ENCODE data around the gene SCEL.
"Not testable (repeated sequence)": the region's sequence is repeated elsewhere in the genome, so short reads cannot be mapped to it uniquely, and the experiment has no call there.

Gene SCEL

GRCh38 chr13:77558016-77558415, 22.5 kb downstream of the SCEL start:
- DNase-seq (ENCODE audit: low read depth): no peak

- no peak for DNase-seq (ENCODE audit: low read depth)
These were observed 27.6 kb downstream of the SCEL start for GRCh38 chr13:77563111-77563510.

- no peak for DNase-seq (ENCODE audit: low read depth)
These were observed 30.1 kb downstream of the SCEL start for GRCh38 chr13:77565635-77566034.

- DNase-seq (ENCODE audit: low read depth): no peak
These were observed 36.5 kb downstream of the SCEL start for GRCh38 chr13:77571956-77572355.

GRCh38 chr13:77574096-77574495, 38.6 kb downstream of the SCEL start:
- no peak for DNase-seq (ENCODE audit: low read depth)

- no peak for DNase-seq (ENCODE audit: low read depth)
These were observed 44.5 kb downstream of the SCEL start for GRCh38 chr13:77579959-77580358.

- no peak for DNase-seq (ENCODE audit: low read depth)
These were observed 45.2 kb downstream of the SCEL start for GRCh38 chr13:77580748-77581147.

- no peak for DNase-seq (ENCODE audit: low read depth)
These were observed 48.1 kb downstream of the SCEL start for GRCh38 chr13:77583581-77583980.

GRCh38 chr13:77584106-77584505, 48.6 kb downstream of the SCEL start:
- no peak for DNase-seq (ENCODE audit: low read depth)

GRCh38 chr13:77595166-77595810, 59.8 kb downstream of the SCEL start:
- DNase-seq (ENCODE audit: low read depth): no peak

GRCh38 chr13:77596777-77597176, 61.3 kb downstream of the SCEL start:
- no peak for DNase-seq (ENCODE audit: low read depth)

- DNase-seq (ENCODE audit: low read depth): no peak
These were observed 63.8 kb downstream of the SCEL start for GRCh38 chr13:77599351-77599750.

- DNase-seq (ENCODE audit: low read depth): no peak
These were observed 65.2 kb downstream of the SCEL start for GRCh38 chr13:77600701-77601100.

GRCh38 chr13:77611068-77611467, 75.6 kb downstream of the SCEL start:
- DNase-seq (ENCODE audit: low read depth): no peak

GRCh38 chr13:77616027-77616426, 80.5 kb downstream of the SCEL start:
- DNase-seq (ENCODE audit: low read depth): no peak

GRCh38 chr13:77619655-77620054, 84.1 kb downstream of the SCEL start:
- no peak for DNase-seq (ENCODE audit: low read depth)

GRCh38 chr13:77620138-77620537, 84.6 kb downstream of the SCEL start:
- DNase-seq (ENCODE audit: low read depth): no peak

GRCh38 chr13:77623806-77624205, 88.3 kb downstream of the SCEL start:
- no peak for DNase-seq (ENCODE audit: low read depth)

GRCh38 chr13:77628170-77628569, 92.7 kb downstream of the SCEL start:
- DNase-seq (ENCODE audit: low read depth): no peak

- DNase-seq (ENCODE audit: low read depth): no peak
These were observed 102.1 kb downstream of the SCEL start for GRCh38 chr13:77637588-77637987.

- no peak for DNase-seq (ENCODE audit: low read depth)
These were observed 114.9 kb downstream of the SCEL start for GRCh38 chr13:77650409-77650808.

- DNase-seq (ENCODE audit: low read depth): no peak
These were observed 117.8 kb downstream of the SCEL start for GRCh38 chr13:77653301-77653700.

GRCh38 chr13:77660016-77660415, 124.5 kb downstream of the SCEL start:
- DNase-seq (ENCODE audit: low read depth): not testable (repeated sequence)

GRCh38 chr13:77660841-77661250, 125.3 kb downstream of the SCEL start:
- no peak for DNase-seq (ENCODE audit: low read depth)

GRCh38 chr13:77662301-77662700, 126.8 kb downstream of the SCEL start:
- DNase-seq (ENCODE audit: low read depth): not testable (repeated sequence)

Data from non-pigmented ciliary epithelial cell (primary cell).